Naive thymus-derived CD4-positive, alpha-beta T cell (primary cell): Measurements from ENCODE around the gene PDPR. TPM values are rescaled to one million over a fixed set of nuclear protein-coding genes. Genes with fewer than 3 reads are reported as not detected.
"Not testable (repeated sequence)": the region's sequence is repeated elsewhere in the genome, so short reads cannot be mapped to it uniquely, and the experiment has no call there.

Experiments
- ATAC-seq: fragments of 150-1000 bp; cut with Tn5 transposase; 2 replicates; pipeline ENCODE4 v1.10.0; 2021; ENCODE audit warnings: mild to moderate bottlenecking, moderate library complexity
- CTCF ChIA-PET: fragments of 350-600 bp; sonication (Branson Sonifier 250); formaldehyde crosslinking; loops from one replicate; lab custom pipeline; 2021; ENCODE audit warnings: antibody characterized with exemption; lab: Charles Lee
- POLR2A ChIA-PET: fragments of 350-600 bp; sonication (Branson Sonifier 250); formaldehyde crosslinking; loops from one replicate; lab custom pipeline; 2021; ENCODE audit warnings: antibody characterized with exemption, inconsistent platforms; lab: Charles Lee
- DNase-seq, 9 donors: peaks; one replicate each; pipeline versions ENCODE4 v3.0.0 to v3.0.0-alpha.2; 2020 to 2022; ENCODE audit warnings: mixed read lengths in 1 of 9
- H3K27ac ChIP-seq: one replicate; pipeline ENCODE4 v1.7.0; 2013; ENCODE audit warnings: mild to moderate bottlenecking, low read depth, low read length, moderate library complexity
- H3K27me3 ChIP-seq, 2 donors: one replicate each; pipeline ENCODE4 v1.7.0; 2013; ENCODE audit warnings: low read length in 2 of 2, mild to moderate bottlenecking in 2 of 2, moderate library complexity in 2 of 2; ENCODE audit not compliant: control insufficient read depth in 2 of 2, insufficient read depth in 2 of 2
- H3K36me3 ChIP-seq, 3 experiments: 1 replicate in 2 of 3; 2 replicates in 1 of 3; pipeline ENCODE4 v1.7.0; 2013; ENCODE audit warnings: low read length in 3 of 3, mild to moderate bottlenecking in 3 of 3, moderate library complexity in 1 of 3; ENCODE audit not compliant: insufficient read depth in 3 of 3, control insufficient read depth in 2 of 3
- H3K4me1 ChIP-seq, 2 donors: one replicate each; pipeline ENCODE4 v1.7.0; 2013; ENCODE audit warnings: low read length in 2 of 2, mild to moderate bottlenecking in 2 of 2, moderate library complexity in 1 of 2; ENCODE audit not compliant: control insufficient read depth in 2 of 2, insufficient read depth in 2 of 2
- H3K4me3 ChIP-seq: 2 replicates; pipeline ENCODE4 v1.7.0; 2013; ENCODE audit warnings: mild to moderate bottlenecking, low read length
- H3K9me3 ChIP-seq, 3 experiments: 1 replicate in 2 of 3; 2 replicates in 1 of 3; pipeline ENCODE4 v1.7.0; 2013; ENCODE audit warnings: low read length in 3 of 3; ENCODE audit not compliant: control insufficient read depth in 2 of 3
- H3K27ac Mint-ChIP-seq, 9 donors: one replicate each; pipeline ENCODE4 v1.8.0; 2020 to 2022; ENCODE audit warnings: mixed read lengths in 9 of 9, mild to moderate bottlenecking in 8 of 9, moderate library complexity in 5 of 9, inconsistent platforms in 2 of 9
- H3K27me3 Mint-ChIP-seq, 5 donors: one replicate each; pipeline ENCODE4 v1.8.0; 2021 to 2022; ENCODE audit warnings: mixed read lengths in 5 of 5, mild to moderate bottlenecking in 1 of 5
- H3K36me3 Mint-ChIP-seq, 5 donors: one replicate each; pipeline ENCODE4 v1.8.0; 2020 to 2022; ENCODE audit warnings: mixed read lengths in 5 of 5, mild to moderate bottlenecking in 3 of 5, inconsistent platforms in 1 of 5
- H3K4me1 Mint-ChIP-seq, 7 donors: one replicate each; pipeline ENCODE4 v1.8.0; 2020 to 2022; ENCODE audit warnings: mixed read lengths in 7 of 7, mild to moderate bottlenecking in 3 of 7, inconsistent platforms in 1 of 7
- H3K4me3 Mint-ChIP-seq, 10 donors: one replicate each; pipeline ENCODE4 v1.8.0; 2020 to 2022; ENCODE audit warnings: mild to moderate bottlenecking in 10 of 10, mixed read lengths in 10 of 10, moderate library complexity in 6 of 10, inconsistent platforms in 2 of 10
- H3K9me3 Mint-ChIP-seq, 11 donors: one replicate each; pipeline ENCODE4 v1.8.0; 2020 to 2022; ENCODE audit warnings: mixed read lengths in 11 of 11, mild to moderate bottlenecking in 4 of 11, inconsistent platforms in 1 of 11, moderate library complexity in 1 of 11
- intact Hi-C, 2 donors: fragments of 100-400 bp; cut with micrococcal nuclease; formaldehyde crosslinking; loops; one replicate each; pipeline ENCODE4 v1.15.1; 2023
- polyA plus RNA-seq, 2 donors: library from polyadenylated mRNA; unstranded; fragments of 300-500 nt; fragmentation: Illumina TruSeq; gene quantifications; one replicate each; pipeline ENCODE4 v1.2.3, GENCODE V29; 2021
- total RNA-seq, 6 experiments: library from RNA in 5 of 6; stranded (reverse) in 5 of 6; gene quantifications; 1 replicate in 5 of 6; 2 replicates in 1 of 6; pipeline ENCODE4 v1.2.3 and lab custom pipeline; 2021 to 2026

Gene PDPR
- total and polyA plus RNA-seq, 7 experiments from 2014 or later, result 6.0 to 42.8 (median 37.5) TPM

DNA sequence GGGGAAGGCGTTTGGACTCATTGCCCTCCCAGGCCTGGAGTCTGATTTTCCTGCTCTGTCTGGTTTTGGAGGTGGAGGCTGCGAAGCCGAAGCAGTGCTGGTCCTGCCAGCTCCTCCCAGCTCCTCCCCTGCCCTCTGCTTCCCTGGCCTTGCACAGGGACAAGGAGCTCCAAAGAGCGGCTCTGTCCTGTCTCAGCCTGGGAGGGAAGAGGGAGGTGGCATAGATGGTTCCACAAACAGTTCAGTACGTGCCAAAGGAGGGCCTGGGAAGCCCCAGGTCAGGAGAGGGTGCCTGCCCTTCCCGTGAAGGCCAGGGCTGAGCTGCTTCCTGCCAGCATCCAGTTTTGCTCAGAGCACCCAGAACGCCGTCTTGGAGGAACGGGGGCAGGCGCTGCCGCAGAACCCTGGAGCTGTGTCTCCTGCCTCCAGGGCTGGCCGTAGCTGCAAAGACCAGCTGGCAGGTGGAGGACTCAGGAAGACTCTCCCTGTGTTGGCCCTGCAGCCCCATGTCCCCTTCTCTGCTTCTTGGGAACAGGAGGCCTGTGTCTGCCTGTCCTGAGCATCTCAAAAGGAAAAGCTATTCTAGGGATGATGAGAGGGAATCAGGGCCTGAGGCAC is 82.7 kb downstream of the PDPR start:
- ATAC-seq, intact Hi-C loops, POLR2A ChIA-PET, H3K9me3 Mint-ChIP-seq, H3K27me3 ChIP-seq, H3K36me3 ChIP-seq, H3K27ac Mint-ChIP-seq, DNase-seq, H3K27ac ChIP-seq, CTCF ChIA-PET, H3K4me3 ChIP-seq, H3K27me3 Mint-ChIP-seq, H3K4me3 Mint-ChIP-seq, H3K9me3 ChIP-seq, H3K4me1 Mint-ChIP-seq, H3K4me1 ChIP-seq, H3K36me3 Mint-ChIP-seq: not testable (repeated sequence)

DNA sequence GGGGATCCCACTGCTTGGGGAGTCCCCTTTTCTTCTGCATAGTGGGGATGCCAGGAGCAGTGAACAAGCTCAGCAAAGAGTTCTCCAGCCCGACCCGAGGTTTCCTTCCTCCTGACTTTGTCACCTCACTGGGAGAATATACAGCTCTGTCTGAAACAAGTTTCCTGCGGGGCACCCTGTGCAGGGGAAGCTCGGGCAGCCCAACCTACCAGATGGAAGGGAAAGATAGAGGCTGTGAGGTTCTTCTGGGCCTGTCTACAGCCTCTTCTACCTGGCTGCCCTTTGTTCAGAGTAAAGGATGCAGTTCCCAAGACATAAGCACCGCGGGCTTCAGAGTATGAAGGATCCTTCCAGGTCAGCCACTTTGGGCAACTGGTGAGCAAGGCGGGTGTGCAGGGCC is 83.5 kb downstream of the PDPR start:
- H3K9me3 ChIP-seq, H3K4me1 ChIP-seq, H3K27ac Mint-ChIP-seq, H3K9me3 Mint-ChIP-seq, DNase-seq, POLR2A ChIA-PET, H3K4me1 Mint-ChIP-seq, H3K36me3 ChIP-seq, intact Hi-C loops, H3K27me3 Mint-ChIP-seq, H3K36me3 Mint-ChIP-seq, H3K27ac ChIP-seq, H3K4me3 Mint-ChIP-seq, H3K27me3 ChIP-seq, H3K4me3 ChIP-seq, CTCF ChIA-PET: not testable (repeated sequence)
- ATAC-seq, result peak; percentile 14

GRCh38 chr16:70198230-70198629 is 84.1 kb downstream of the PDPR start:
- H3K4me3 ChIP-seq, H3K9me3 Mint-ChIP-seq, H3K9me3 ChIP-seq, H3K4me3 Mint-ChIP-seq, H3K27ac Mint-ChIP-seq, CTCF ChIA-PET, H3K27ac ChIP-seq, H3K36me3 Mint-ChIP-seq, DNase-seq, H3K36me3 ChIP-seq, POLR2A ChIA-PET, H3K4me1 ChIP-seq, H3K27me3 Mint-ChIP-seq, H3K27me3 ChIP-seq, ATAC-seq, intact Hi-C loops, H3K4me1 Mint-ChIP-seq: not testable (repeated sequence)

- H3K9me3 ChIP-seq, H3K4me1 Mint-ChIP-seq, CTCF ChIA-PET, H3K36me3 Mint-ChIP-seq, intact Hi-C loops, POLR2A ChIA-PET, H3K4me3 ChIP-seq, H3K4me1 ChIP-seq, H3K27ac Mint-ChIP-seq, ATAC-seq, H3K9me3 Mint-ChIP-seq, H3K4me3 Mint-ChIP-seq, H3K27me3 Mint-ChIP-seq, H3K36me3 ChIP-seq, DNase-seq, H3K27ac ChIP-seq, H3K27me3 ChIP-seq: not testable (repeated sequence)
Observed at GRCh38 chr16:70198666-70199065, 84.5 kb downstream of the PDPR start.

DNA sequence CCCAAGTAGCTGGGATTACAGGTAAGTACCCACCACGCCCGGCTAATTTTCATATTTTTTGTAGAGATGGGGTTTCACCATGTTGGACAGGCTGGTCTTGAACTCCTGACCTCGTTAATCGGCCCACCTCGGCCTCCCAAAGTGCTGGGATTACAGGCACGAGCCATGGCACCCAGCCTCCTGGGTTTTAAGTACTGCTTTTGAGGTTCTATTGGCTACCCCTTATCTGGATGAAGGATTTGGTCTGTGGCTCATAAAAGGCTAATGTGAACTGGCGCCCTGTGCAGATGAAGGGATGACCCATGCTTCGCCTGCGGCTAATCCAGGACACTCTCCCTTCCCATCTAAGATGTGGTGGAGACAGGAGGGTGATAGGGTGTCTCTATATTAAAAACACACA is 85.0 kb downstream of the PDPR start:
- intact Hi-C loops, ATAC-seq, H3K4me1 Mint-ChIP-seq, H3K4me1 ChIP-seq, H3K27ac Mint-ChIP-seq, H3K36me3 Mint-ChIP-seq, H3K9me3 ChIP-seq, H3K9me3 Mint-ChIP-seq, H3K27me3 Mint-ChIP-seq, H3K4me3 Mint-ChIP-seq, CTCF ChIA-PET, H3K27me3 ChIP-seq, DNase-seq, H3K27ac ChIP-seq, H3K36me3 ChIP-seq, H3K4me3 ChIP-seq, POLR2A ChIA-PET: not testable (repeated sequence)

DNA sequence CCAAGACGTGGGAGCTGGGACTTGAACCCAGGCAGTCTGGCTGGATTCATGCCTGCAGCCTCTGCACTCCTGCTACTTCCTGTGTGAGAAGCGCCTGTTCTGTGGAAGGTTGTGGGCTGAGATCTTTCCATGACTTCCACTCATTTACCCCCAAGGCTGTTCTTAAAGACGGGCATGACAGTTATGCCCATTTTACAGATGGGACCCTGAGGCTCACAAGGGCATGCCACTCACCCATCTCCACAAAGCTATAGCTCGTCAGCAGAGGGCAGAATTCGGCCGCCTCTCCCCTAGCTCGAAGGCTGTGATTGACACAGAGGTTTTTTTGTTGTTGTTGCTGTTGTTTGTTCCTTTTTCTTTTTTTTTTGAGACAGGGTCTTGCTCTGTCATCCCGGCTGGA is 85.9 kb downstream of the PDPR start:
- H3K27ac Mint-ChIP-seq, CTCF ChIA-PET, ATAC-seq, H3K36me3 Mint-ChIP-seq, DNase-seq, intact Hi-C loops, H3K4me1 Mint-ChIP-seq, H3K4me3 ChIP-seq, H3K27me3 Mint-ChIP-seq, H3K36me3 ChIP-seq, H3K4me1 ChIP-seq, H3K9me3 Mint-ChIP-seq, H3K9me3 ChIP-seq, H3K27me3 ChIP-seq, H3K4me3 Mint-ChIP-seq, H3K27ac ChIP-seq, POLR2A ChIA-PET: not testable (repeated sequence)

GRCh38 chr16:70203508-70203907 is 89.4 kb downstream of the PDPR start:
- DNase-seq, H3K4me3 Mint-ChIP-seq, CTCF ChIA-PET, H3K4me1 Mint-ChIP-seq, H3K9me3 Mint-ChIP-seq, H3K27me3 Mint-ChIP-seq, intact Hi-C loops, H3K27me3 ChIP-seq, POLR2A ChIA-PET, H3K9me3 ChIP-seq, H3K4me3 ChIP-seq, H3K27ac ChIP-seq, H3K36me3 ChIP-seq, ATAC-seq, H3K4me1 ChIP-seq, H3K27ac Mint-ChIP-seq: not testable (repeated sequence)
- peaks cover 0 to 24% (median 8%) of the 10 kb centered on the region in 5 donors for H3K36me3 Mint-ChIP-seq
